ENCODE results near the gene DRG1.
"Not testable (repeated sequence)": the region's sequence is repeated elsewhere in the genome, so short reads cannot be mapped to it uniquely, and the experiment has no call there.

Gene DRG1

DNA sequence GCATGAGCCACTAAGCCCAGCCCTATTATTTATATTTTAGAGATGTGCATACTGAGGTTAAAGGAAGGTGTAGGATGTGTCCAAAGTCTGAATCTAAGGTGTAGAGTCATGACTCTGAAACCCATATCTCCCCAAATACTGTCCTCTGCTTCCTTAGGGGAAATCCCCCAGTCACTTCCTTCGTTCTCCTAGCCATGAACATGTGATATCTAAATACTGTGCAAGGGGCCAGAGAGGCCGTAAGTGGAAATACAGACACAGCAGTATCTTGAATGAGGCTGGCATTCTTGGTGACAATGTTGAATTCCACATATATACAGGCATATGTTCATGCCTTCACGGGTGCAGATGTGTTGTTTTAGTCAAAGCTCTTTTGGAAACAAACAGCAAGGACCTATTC lies 32.0 kb upstream of the DRG1 start:
- no peak for DNase-seq (ENCODE audit: low read depth)
- H3K4me3 ChIP-seq (ENCODE audit: low read length): no peak overlapping the region
- no peak for TF ChIP-seq CTCF (conservative IDR thresholded peaks at IDR 0.05; ENCODE audit: low read depth, low read length)

DNA sequence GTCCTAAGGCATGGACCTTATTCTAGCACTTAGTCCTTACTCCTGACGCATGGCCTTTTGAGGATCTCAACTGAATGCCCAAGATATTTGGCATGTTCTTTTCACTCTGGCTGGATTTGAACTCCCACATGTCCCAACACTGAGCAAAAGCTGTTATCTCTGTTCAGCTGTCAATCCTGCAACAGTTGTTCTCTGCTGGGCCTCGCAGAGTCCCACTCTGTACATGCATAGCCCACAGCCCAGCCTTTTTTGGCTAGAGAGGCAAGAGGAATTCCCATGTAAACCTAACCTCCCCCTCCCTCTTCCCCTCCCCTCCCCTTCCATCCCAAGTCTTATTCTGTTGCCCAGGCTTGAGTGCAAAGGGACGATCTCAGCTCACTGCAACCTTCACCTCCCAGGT lies 21.8 kb upstream of the DRG1 start:
- no peak overlapping the region for H3K4me3 ChIP-seq (ENCODE audit: low read length)
- no peak for DNase-seq (ENCODE audit: low read depth)
- TF ChIP-seq CTCF (conservative IDR thresholded peaks at IDR 0.05; ENCODE audit: low read depth, low read length): no peak

GRCh38 chr22:31378123-31378522 lies 21.3 kb upstream of the DRG1 start:
- TF ChIP-seq CTCF (conservative IDR thresholded peaks at IDR 0.05; ENCODE audit: low read depth, low read length): no peak
- no peak overlapping the region for H3K4me3 ChIP-seq (ENCODE audit: low read length)
- DNase-seq (ENCODE audit: low read depth): no peak

- not testable (repeated sequence) for H3K4me3 ChIP-seq (ENCODE audit: low read length); DNase-seq (ENCODE audit: low read depth)
These were observed 20.8 kb upstream of the DRG1 start for GRCh38 chr22:31378651-31379050.

GRCh38 chr22:31393893-31394292 lies 5.5 kb upstream of the DRG1 start:
- no peak for DNase-seq (ENCODE audit: low read depth)
- TF ChIP-seq CTCF (conservative IDR thresholded peaks at IDR 0.05; ENCODE audit: low read depth, low read length): no peak
- no peak overlapping the region for H3K4me3 ChIP-seq (ENCODE audit: low read length)

- TF ChIP-seq CTCF (conservative IDR thresholded peaks at IDR 0.05; ENCODE audit: low read depth, low read length): no peak
- DNase-seq (ENCODE audit: low read depth): no peak
These were observed 5.1 kb upstream of the DRG1 start for GRCh38 chr22:31394326-31394725.

DNA sequence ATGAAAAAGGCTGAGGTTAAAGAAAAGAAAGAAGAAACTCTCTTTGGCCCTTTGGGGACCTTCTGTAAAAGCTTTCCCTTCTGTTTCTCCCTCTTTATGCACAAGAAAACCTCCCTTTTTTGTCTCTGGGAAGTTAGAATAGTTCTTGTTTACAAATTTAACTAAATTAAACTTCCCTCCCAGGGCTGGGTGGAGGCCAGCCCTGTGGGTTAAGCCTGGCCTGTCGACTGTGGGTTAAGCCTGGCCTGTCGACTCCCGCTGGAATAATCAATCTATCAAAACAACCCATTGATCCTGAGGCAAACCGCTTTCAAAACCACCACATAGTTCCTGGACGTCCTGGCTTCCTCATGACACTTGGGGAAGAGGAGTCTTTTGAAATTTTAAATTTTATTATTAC lies 1.2 kb upstream of the DRG1 start:
- no peak for DNase-seq (ENCODE audit: low read depth)
- no peak for TF ChIP-seq CTCF (conservative IDR thresholded peaks at IDR 0.05; ENCODE audit: low read depth, low read length)
- H3K4me3 ChIP-seq (ENCODE audit: low read length): no peak overlapping the region

More at GRCh38 chr22:31394326-31394725, 5.1 kb upstream of the DRG1 start:
- H3K4me3 ChIP-seq (ENCODE audit: low read length): no peak overlapping the region

DNA sequence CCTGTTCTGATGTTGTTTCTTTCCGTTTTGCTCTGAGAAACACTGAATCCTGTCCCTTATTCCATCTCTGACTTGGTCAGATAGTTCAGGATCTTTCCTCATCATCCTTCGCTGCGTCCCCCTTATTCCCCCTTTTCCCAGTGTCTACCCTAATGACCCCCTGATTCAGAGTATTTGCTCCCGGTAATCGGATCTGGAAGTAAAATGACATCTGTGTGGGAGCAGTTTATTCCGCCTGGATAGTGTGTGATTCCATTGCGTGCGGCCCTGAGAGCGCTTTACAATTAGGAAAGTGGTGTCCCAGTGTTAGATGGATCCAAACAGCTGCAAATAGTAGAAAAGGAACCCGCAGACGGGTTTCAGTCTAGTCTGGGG lies 606 bp downstream of the DRG1 start:
- no peak for DNase-seq (ENCODE audit: low read depth)
- H3K4me3 ChIP-seq (ENCODE audit: low read length): peak overlapping the region; percentile 96
- TF ChIP-seq CTCF (conservative IDR thresholded peaks at IDR 0.05; ENCODE audit: low read depth, low read length): no peak

DNA sequence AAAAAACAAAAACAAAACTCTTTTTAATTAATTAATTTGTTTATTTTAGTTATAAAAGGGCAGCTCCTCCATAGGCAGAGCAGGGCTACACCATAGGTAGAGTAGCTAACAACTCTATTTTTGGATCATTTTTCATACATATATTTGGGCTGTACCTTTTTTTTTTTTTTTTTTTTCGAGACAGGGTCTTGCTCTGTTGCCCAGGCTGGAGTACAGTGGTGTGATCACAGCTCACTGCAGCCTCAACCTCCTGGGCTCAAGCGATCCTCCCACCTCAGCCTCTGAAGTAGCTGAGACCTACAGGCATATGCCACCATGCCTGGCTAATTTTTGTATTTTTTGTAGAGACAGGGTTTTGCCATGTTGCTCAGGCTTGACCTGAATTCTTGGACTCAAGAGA lies 2.9 kb downstream of the DRG1 start:
- DNase-seq (ENCODE audit: low read depth); H3K4me3 ChIP-seq (ENCODE audit: low read length): not testable (repeated sequence)
